ENCODE measurements around the gene EMILIN2. TPM values are rescaled to one million over a fixed set of nuclear protein-coding genes. Genes with fewer than 3 reads are reported as not detected.

Gene EMILIN2
- total RNA-seq, 2 donors from 2014 or later: 33.6 to 38.6 TPM

GRCh38 chr18:2845172-2845571 is 1.6 kb upstream of the EMILIN2 start:
- Histone ChIP-seq H3K36me3 (no peaks in the 10 kb centered on the region), H3K27me3 (replicated peaks; ENCODE audit: insufficient read depth) (no peaks in the 10 kb centered on the region)
- 76% methylated on average over 4 of the region's 4 CpGs for WGBS

GRCh38 chr18:2847317-2848246 is 776 bp downstream of the EMILIN2 start:
- H3K27me3 ChIP-seq (replicated peaks; ENCODE audit: insufficient read depth): no peaks in the 10 kb centered on the region
- H3K4me1 ChIP-seq (replicated peaks): no peaks in the 10 kb centered on the region

More at GRCh38 chr18:2845172-2845571, 1.6 kb upstream of the EMILIN2 start:
- no peak for DNase-seq (ENCODE audit: low spot score)
- intact Hi-C loops (cut with DNase I): no loop called here
- no peaks in the 10 kb centered on the region for H3K9me3 ChIP-seq
- H3K4me1 ChIP-seq (replicated peaks): no peaks in the 10 kb centered on the region
- H3K27ac ChIP-seq: no peak overlapping the region
- no peak overlapping the region for H3K4me3 ChIP-seq
- TF ChIP-seq CTCF (IDR thresholded peaks at IDR 0.05) (no peak), POLR2AphosphoS5 (IDR thresholded peaks at IDR 0.05) (no peak)

GRCh38 chr18:2848247-2849246 is 1.7 kb downstream of the EMILIN2 start:
- no peaks in the 10 kb centered on the region for H3K27me3 ChIP-seq (replicated peaks; ENCODE audit: insufficient read depth)
- no peaks in the 10 kb centered on the region for H3K9me3 ChIP-seq
- WGBS: 23% methylated on average over 17 of the region's 17 CpGs
- intact Hi-C loops (cut with DNase I): no loop called here
- DNase-seq (ENCODE audit: low spot score): no peak
- peak overlapping the region; percentile 30 to 39 for H3K4me3 ChIP-seq
- peak overlapping the region in 1 of 2 donors; percentile 13 for H3K27ac ChIP-seq
- H3K36me3 ChIP-seq: no peaks in the 10 kb centered on the region
- H3K4me1 ChIP-seq (replicated peaks): no peaks in the 10 kb centered on the region
- TF ChIP-seq CTCF (IDR thresholded peaks at IDR 0.05) (no peak), POLR2AphosphoS5 (IDR thresholded peaks at IDR 0.05) (no peak), POLR2A (IDR thresholded peaks at IDR 0.05) (no peak)

More at GRCh38 chr18:2847317-2848246, 776 bp downstream of the EMILIN2 start:
- TF ChIP-seq POLR2AphosphoS5 (IDR thresholded peaks at IDR 0.05) (no peak), CTCF (IDR thresholded peaks at IDR 0.05) (no peak), POLR2A (IDR thresholded peaks at IDR 0.05) (no peak)
- Histone ChIP-seq H3K4me3 (peak overlapping the region; percentile 30 to 39), H3K36me3 (no peaks in the 10 kb centered on the region), H3K9me3 (no peaks in the 10 kb centered on the region), H3K27ac (peak overlapping the region in 1 of 2 donors; percentile 13)
- WGBS: 1% methylated on average over 54 of the region's 80 CpGs
- no peak for DNase-seq (ENCODE audit: low spot score)
- intact Hi-C loops (cut with DNase I): no loop called here

GRCh38 chr18:2850816-2851215 is 4.0 kb downstream of the EMILIN2 start:
- TF ChIP-seq POLR2A (IDR thresholded peaks at IDR 0.05): no peak
- TF ChIP-seq CTCF (IDR thresholded peaks at IDR 0.05): no peak
- no peak for TF ChIP-seq POLR2AphosphoS5 (IDR thresholded peaks at IDR 0.05)
- H3K4me1 ChIP-seq (replicated peaks): no peaks in the 10 kb centered on the region
- H3K27ac ChIP-seq: no peak overlapping the region
- 90% methylated on average over 2 of the region's 2 CpGs for WGBS
- intact Hi-C loops (cut with DNase I): no loop called here
- no peaks in the 10 kb centered on the region for H3K9me3 ChIP-seq
- H3K27me3 ChIP-seq (replicated peaks; ENCODE audit: insufficient read depth): no peaks in the 10 kb centered on the region
- no peak for DNase-seq (ENCODE audit: low spot score)
- H3K4me3 ChIP-seq: no peak overlapping the region
- no peaks in the 10 kb centered on the region for H3K36me3 ChIP-seq

Data from prostate gland (tissue), 2 donors.